GM12872 (cell line): ENCODE results near the gene TTC21A.

Source experiments
- TF ChIP-seq, protein P1 (sequence below): IDR thresholded peaks from 3 replicates; pipeline ENCODE4 v1.5.1; 2011; ENCODE audit warnings: low read depth, mild to moderate bottlenecking, low read length, moderate library complexity; ENCODE audit not compliant: insufficient read depth

The TTC21A gene

DNA sequence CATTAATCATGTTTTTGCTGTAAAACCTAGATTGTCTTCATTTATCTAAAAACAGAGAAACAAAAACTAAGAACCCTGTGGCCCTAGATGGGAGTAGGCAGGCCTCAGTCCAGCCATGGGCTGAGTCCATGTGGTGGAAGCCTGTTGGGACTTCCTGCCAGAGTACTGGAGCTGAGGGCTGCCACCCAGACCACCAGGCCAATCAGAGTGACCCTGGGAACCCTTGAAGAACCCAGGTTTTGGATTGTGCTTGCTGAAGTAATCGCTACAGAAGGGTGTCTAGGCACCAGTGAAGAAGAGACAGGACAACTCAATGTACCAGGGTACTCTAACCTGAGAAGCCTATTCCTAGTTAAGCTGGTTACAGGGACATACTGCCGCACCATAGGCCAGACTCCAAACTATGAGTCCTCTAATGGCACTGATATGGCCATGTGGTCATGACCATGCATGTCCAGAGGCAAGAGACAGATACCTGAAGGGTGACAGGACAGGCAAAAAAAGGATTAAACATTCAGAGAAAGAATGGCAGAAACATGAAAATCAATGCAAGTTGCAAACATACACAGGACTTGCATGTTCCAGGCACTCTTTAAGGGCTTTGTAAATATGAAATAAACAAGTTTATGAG, 33.0 kb downstream of the TTC21A start:
- TF ChIP-seq, protein P1, sequence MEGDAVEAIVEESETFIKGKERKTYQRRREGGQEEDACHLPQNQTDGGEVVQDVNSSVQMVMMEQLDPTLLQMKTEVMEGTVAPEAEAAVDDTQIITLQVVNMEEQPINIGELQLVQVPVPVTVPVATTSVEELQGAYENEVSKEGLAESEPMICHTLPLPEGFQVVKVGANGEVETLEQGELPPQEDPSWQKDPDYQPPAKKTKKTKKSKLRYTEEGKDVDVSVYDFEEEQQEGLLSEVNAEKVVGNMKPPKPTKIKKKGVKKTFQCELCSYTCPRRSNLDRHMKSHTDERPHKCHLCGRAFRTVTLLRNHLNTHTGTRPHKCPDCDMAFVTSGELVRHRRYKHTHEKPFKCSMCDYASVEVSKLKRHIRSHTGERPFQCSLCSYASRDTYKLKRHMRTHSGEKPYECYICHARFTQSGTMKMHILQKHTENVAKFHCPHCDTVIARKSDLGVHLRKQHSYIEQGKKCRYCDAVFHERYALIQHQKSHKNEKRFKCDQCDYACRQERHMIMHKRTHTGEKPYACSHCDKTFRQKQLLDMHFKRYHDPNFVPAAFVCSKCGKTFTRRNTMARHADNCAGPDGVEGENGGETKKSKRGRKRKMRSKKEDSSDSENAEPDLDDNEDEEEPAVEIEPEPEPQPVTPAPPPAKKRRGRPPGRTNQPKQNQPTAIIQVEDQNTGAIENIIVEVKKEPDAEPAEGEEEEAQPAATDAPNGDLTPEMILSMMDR = no peak

DNA sequence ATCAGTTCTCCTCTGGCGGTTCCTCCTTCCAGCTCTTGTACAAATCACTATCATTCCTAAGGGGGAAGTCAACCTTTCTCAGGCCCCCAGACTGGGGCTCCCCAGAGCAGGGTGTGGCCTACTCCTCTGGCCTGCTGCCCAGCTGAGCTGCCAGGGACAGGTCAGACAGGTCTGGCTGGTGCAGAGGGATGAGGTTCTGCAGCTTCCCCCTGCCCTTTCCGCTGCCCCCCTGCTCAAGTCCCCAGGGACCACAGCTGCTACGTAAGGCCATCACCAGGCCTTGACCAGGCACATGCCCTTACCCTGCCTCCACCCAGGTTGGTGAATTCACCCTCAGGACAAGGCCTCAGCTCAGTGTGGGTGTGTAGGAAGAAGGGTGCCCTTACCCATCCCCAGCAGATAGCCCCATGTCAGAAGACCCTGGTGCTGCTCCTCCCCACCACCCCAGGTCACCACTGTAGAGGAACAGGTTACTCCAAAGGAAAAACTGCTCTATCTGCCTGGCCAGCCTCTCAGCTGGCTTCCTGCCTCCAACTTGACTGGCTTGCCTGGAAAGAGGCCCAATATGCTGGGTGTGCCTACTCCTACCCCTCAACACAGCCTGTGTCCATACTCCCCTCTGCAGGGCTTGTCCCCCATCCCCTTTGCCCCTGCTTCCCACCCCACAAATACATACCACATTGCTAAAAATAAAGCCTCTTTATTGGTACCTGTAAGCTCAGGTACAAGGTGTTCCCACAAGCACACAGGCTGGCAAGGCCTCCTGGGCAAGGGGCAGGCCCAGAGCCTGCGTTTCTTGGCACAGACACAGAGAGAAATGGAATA, 33.9 kb downstream of the TTC21A start:
- TF ChIP-seq, protein P1 = no peak

- TF ChIP-seq, protein P1 = no peak
Observed at GRCh38 chr3:39142067-39142466, 34.6 kb downstream of the TTC21A start.

- TF ChIP-seq, protein P1 = no peak
Observed at GRCh38 chr3:39143051-39143885, 35.8 kb downstream of the TTC21A start.

DNA sequence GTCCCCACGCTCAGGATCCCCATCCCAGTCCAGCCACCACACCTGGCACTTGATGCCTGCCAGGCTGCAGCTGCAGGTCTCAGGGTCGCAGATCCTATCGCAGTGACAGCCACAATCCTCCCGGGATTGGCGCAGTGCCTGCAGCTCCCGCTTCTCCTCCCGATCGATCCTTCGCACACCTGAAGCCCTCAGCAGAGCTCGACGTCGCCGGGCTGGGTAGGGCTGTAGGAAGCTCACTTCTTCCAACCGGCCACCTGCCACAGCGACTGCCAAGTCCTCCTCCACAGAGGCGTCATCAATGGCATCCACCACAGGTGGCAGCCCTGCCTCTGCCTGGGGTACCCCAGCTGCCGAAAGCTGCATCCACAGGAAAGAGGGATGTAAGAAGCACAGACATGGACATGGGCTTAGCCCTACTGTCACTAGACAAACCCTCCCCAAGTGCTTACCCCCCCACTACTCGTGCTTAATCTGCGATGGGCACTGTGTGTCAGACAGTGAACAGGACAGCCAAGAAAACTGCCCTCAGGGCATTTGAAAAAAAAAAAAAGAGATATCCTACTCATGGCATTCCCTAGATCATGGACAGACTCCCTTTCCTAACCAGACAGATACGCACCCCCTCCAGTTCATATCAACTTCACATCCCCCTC, 36.7 kb downstream of the TTC21A start:
- TF ChIP-seq, protein P1 = no peak

DNA sequence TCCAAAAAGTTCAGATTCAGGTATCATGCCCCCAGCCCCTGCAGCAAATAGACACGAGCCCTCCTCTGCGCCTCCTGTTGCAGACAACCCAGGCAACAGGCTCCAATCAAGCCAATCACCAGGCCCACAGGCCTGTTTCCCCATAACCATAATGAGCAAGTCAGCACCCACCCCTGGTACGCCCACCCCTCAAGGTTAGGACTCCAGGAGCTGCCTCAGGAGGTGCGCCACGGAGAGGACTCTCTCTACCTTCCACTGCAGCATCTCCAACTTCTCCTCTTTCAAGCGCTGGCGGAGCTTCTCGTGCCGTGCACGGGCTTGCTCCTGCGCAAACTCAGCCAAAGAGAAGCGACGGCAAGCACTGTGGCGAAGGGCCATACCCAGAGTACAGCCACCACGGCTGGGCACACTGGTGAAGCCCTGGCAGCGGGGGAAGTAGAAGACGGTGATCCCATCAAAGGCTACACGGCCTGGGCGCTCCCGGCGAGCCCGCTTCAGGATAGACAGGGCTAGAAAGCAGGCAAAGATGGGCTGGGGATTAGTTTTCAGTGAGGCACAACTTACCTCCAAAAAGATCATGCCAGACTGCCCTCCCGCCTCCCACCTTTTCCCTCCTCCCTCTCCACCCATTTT, 37.4 kb downstream of the TTC21A start:
- TF ChIP-seq, protein P1 = no peak
